Pulmonary artery endothelial cell (primary cell): ENCODE results near the gene CARMIL1. TPM values are rescaled to one million over a fixed set of nuclear protein-coding genes. Genes with fewer than 3 reads are reported as not detected.

Experiments
- DNase-seq: peaks from one replicate; pipeline ENCODE4 v3.0.0-alpha.2; 2011; ENCODE audit warnings: low read depth, low spot score
- total RNA-seq: library from RNA; depleted of rRNA; stranded (reverse); fragments of >200 nt; gene quantifications from 2 replicates; pipeline ENCODE4 v1.2.3, GENCODE V29; 2014

The CARMIL1 gene
- 6.1 and 8.2 TPM in 2 replicates for total RNA-seq

- peak; percentile 27 for DNase-seq
Observed at GRCh38 chr6:25278914-25279747, at the start of gene CARMIL1. TSS of gene CARMIL1 (plus strand) at chr6:25279374. CDS start at chr6:25279796, 422 bp downstream.

DNA sequence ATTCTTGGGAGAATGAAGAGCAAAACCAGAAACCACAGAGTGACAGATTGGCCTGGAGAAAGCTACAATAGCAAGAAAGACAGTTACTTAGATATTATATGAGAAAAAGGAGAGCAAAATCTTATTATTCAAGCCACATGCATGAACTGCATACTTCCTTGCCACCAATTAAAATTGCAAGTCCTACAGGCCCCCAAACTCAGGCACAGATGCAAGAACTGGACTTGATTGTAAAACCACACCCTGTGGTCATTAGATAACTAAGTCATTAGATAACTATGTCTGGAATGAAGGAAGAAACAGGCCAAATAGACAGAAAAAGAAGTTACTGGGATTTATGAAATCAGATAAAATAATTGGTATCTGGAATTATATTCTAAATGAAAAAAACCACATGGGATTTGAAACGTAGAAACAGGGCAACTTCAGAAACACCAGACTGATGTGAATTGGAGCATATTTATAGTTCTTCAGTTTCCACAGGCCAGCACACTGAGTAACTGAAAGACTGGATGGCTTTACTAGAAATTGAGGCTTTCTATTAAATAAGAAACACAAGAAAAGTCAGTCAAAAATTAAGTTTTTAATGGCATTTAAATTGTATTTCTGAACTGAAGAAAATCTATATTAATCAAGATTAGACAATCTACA, 49.4 kb upstream of the CARMIL1 start:
- DNase-seq, result no peak

DNA sequence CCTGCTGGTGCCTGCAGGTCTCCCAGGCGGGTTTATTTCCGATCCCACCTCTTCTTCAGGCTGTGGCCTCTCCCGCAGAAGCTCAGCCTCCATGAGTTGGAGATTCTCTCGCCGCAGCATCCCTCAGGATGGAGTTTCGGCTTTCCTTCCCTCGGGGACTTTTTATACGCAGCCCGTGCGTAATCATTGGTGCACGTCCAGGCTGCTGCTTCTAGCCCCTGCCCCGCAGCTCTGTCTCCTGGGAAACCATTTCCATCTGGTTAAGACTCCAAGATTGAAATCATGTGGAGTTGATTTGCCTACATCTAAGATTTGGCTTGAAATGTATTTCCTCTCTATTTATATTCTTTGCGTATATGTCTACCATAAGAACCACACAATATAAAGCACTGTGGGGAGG, 46.7 kb upstream of the CARMIL1 start:
- DNase-seq, result no peak

- DNase-seq, result no peak
Observed at GRCh38 chr6:25233226-25233625, 45.9 kb upstream of the CARMIL1 start.

DNA sequence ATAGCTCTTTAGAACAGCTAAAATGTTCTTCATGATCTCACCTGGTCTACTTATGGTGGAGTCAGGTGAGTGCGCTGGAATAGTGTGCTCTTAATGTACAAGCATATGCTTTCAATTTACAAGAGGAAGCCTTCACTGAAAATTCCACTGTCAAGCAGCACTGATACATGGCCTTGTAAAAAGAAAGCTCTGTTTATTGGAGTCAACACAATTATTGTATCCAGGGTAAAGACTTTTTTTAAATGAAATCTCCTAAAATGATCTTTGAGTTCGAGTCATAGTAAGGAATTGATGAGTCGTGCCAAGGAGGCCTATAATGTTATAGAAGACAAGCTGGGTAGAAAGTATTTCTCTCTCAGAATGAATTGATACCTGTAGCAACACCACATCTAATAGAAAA, 41.6 kb upstream of the CARMIL1 start:
- DNase-seq, result no peak

DNA sequence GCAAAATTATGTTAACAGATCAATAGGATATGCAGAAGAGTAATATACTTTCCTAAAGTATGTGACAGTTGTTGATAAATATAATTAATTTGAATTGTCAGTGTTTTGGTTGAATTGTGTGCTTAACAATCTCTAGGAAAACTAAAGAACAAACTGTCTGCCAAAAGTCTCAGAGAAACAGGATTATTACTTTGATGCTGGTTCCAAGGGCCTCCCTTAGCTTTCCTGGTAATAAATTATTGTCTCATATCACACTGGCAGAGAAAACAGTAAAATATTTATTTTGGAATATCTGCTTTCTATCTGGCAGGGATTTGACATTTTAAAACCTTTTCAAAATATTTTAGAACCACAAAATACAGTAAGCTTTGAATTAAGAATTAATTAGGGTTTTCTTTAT, 40.1 kb upstream of the CARMIL1 start:
- no peak for DNase-seq

- no peak for DNase-seq
Observed at GRCh38 chr6:25239498-25239897, 39.7 kb upstream of the CARMIL1 start.

DNA sequence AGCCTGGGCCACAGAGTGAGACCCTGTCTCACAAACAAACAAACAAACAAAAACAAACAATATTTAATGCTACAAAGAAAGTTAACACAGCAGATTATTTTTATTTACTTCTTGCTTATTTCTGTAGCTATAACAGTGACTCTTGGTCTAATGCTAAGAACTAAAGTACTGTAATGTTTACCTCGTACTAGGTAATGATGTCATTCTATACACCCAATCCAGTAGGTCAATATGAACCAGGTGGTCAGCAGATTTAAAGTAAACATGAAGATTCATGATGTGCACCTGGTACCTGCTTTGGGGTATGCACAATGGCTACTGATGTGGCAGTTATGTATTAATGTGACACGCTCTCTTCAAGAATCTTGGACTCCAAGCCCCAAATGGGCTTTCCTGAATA, 36.6 kb upstream of the CARMIL1 start:
- DNase-seq, result no peak

DNA sequence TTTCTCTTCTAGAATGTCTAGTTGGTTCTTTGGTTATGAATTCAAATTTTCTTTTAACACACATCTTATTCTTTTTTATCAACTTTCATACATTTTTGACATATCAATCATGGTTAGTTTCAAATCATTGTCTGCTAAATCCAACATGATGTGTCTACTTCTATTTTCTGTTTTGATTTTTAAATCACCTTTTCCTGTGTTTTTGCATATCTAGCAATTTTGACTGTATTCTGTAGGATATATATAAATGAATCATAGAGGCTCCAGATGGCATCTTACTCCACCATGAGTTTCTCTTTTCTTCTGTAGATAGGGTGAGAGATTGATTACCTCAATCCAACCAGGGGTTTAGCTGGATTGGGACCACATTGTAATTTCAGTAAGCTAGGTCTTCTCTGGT, 34.3 kb upstream of the CARMIL1 start:
- no peak for DNase-seq

DNA sequence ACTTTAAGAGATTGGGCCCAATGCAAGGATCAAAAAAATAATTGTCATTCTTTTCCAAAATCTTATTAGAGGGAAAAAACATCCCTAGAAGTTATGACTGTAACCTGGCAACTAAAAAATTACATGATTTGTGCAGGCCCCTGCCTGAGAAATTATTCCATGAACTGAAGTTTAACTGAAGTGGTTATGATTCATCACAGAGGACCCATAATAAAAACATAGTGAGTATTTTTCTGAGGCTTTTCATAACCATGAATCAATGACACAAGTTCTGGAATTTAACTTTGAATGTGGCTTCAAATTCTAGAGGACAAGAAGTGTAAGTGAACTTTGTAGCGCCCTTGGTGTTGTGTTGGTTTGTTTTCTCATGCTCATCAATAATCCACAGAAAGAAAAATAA, 31.1 kb upstream of the CARMIL1 start:
- no peak for DNase-seq

DNA sequence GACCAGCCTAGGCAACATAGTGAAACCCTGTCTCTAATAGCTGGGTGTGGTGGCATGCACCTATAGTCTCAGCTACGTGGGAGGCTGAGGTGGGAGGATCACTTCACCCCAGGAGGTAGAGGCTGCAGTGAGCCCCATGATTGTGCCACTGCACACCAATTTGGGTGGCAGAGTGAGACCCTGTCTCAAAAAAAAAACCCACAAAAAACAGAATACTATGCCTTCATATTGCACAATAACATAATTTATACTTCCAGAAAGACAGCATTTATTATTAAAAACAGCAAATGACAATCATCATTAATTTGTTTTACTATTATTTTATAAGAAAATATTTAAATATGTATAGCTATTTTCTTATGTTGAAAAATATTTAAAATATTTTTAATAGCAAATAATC, 30.0 kb upstream of the CARMIL1 start:
- DNase-seq, result no peak

DNA sequence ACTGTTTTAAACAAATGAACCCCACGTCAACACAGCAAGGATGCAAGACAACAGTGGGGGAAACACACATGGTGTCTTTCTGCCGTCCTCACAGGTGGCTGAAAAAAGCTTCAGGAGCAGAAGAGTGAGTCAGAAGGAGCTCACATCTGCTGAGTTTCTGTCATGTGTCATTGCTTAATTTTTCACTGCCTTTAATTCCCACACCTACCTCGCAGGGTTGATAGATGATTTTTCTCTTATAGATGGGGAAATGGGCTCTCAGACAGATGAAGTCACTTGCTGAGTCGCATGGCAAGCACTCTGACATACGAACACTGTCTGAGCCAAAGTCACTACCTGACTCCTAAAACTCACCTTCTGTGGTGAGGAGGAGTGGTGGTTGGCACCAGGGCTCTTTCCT, 28.3 kb upstream of the CARMIL1 start:
- no peak for DNase-seq

DNA sequence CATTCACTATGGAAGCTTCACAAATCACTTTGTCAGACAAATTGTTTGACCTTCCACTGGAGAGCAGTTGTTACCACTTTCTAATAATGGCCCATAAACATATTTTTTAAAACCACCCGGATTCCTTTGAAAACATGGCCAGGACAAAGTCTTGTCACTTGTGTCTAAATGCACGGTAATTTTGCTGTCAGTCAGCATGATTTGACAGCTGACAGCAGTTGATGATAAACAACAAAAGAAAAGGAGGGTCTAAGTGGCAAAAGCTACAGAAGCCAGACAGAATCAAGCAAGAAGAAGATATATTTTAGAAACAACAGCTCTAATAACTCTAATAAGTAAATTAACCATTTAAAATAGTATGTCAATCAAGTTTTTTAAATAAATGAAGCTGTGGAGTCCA, 27.7 kb upstream of the CARMIL1 start:
- no peak for DNase-seq

- no peak for DNase-seq
Observed at GRCh38 chr6:25253351-25253750, 25.8 kb upstream of the CARMIL1 start.

GRCh38 chr6:25254671-25255070, 24.5 kb upstream of the CARMIL1 start:
- DNase-seq, result no peak

- DNase-seq, result no peak
Observed at GRCh38 chr6:25257686-25258348, 21.4 kb upstream of the CARMIL1 start.

GRCh38 chr6:25259756-25260155, 19.4 kb upstream of the CARMIL1 start:
- no peak for DNase-seq

- DNase-seq, result no peak
Observed at GRCh38 chr6:25263657-25264056, 15.5 kb upstream of the CARMIL1 start.

DNA sequence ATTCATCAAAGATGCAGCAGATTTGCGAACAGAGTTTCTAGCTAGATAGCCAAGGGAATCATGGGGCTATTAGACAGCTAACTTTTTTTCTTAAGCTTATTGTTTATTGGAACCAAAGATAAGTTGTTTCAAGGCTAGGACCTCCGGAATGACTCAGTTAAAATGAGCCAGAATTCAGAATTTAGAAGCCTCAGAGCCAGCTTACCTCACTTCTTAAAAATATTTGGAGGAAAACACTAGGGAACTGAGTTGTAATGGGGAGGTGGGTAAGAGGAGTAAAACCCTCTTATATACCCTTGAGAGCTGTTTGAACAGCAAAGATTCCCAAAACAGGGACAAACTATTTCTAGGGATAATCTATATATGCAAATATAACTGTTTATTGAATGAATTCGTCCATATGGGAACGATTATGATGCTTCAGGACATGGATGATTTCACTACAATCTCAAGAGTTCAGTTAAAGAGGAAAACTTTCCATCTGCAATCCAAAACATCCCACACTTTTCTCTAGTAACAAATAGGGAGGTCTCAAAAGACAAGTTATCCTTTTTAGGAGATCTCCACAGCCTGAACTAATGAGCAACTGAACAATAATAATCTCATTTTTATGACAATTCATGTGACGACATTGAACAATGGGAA, 12.6 kb upstream of the CARMIL1 start:
- no peak for DNase-seq

DNA sequence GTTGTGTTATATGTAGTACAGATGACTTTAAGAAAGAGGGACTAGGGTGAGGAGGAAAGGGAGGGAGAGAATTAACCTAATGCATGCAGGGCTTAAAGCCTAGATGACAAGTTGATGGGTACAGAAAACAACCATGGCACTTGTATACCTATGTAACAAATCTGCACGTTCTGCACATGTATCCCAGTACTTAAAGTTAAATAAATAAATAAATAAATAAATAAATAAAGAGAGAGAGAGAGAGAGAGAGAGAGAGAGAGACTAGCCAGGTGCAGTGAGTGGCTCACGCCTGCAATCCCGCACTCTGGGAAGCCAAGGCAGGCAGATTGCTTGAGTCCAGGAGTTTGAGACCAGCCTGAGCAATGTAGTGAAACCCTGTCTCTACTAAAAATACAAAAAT, 11.5 kb upstream of the CARMIL1 start:
- DNase-seq, result no peak

GRCh38 chr6:25270559-25270958, 8.6 kb upstream of the CARMIL1 start:
- no peak for DNase-seq

- no peak for DNase-seq
Observed at GRCh38 chr6:25275436-25275835, 3.7 kb upstream of the CARMIL1 start.
